HG03159 (cell line): Measurements from ENCODE around the gene PRR3.

Experiments
- ATAC-seq: cut with Tn5 transposase; IDR thresholded peaks from one replicate; pipeline ENCODE4 v1.9.1; 2021; ENCODE audit warnings: mild to moderate bottlenecking, moderate library complexity; ENCODE audit not compliant: unreplicated experiment

Gene PRR3

GRCh38 chr6:30533460-30534294 is 23.4 kb upstream of the PRR3 start:
- no peak for ATAC-seq

GRCh38 chr6:30537931-30538330 is 19.2 kb upstream of the PRR3 start:
- no peak for ATAC-seq

- ATAC-seq: peak; percentile 53
Observed at GRCh38 chr6:30541515-30542403, 15.3 kb upstream of the PRR3 start.

- ATAC-seq: no peak
Observed at GRCh38 chr6:30542404-30542725, 14.7 kb upstream of the PRR3 start.

GRCh38 chr6:30542915-30543314 is 14.2 kb upstream of the PRR3 start:
- no peak for ATAC-seq

GRCh38 chr6:30543821-30544220 is 13.3 kb upstream of the PRR3 start:
- no peak for ATAC-seq

GRCh38 chr6:30544666-30545272 is 12.3 kb upstream of the PRR3 start:
- ATAC-seq: no peak

GRCh38 chr6:30547454-30547853 is 9.6 kb upstream of the PRR3 start:
- no peak for ATAC-seq

- no peak for ATAC-seq
Observed at GRCh38 chr6:30548375-30548774, 8.7 kb upstream of the PRR3 start.

GRCh38 chr6:30554404-30554803 is 2.7 kb upstream of the PRR3 start:
- no peak for ATAC-seq

- ATAC-seq: no peak
Observed at GRCh38 chr6:30554962-30555815, 1.9 kb upstream of the PRR3 start.

- ATAC-seq: no peak
Observed at GRCh38 chr6:30555816-30556065, 1.4 kb upstream of the PRR3 start.

GRCh38 chr6:30556066-30556905 is 809 bp upstream of the PRR3 start, which contains the start of gene GNL1:
TSS of gene GNL1 (minus strand) at chr6:30556489. CDS start at chr6:30556203, 286 bp downstream.
- peak; percentile 77 for ATAC-seq

- ATAC-seq: no peak
Observed at GRCh38 chr6:30557683-30557981, 537 bp downstream of the PRR3 start.

- no peak for ATAC-seq
Observed at GRCh38 chr6:30560930-30561329, 3.8 kb downstream of the PRR3 start.

GRCh38 chr6:30562470-30563425 is 5.7 kb downstream of the PRR3 start:
- ATAC-seq: no peak

- no peak for ATAC-seq
Observed at GRCh38 chr6:30564114-30564513, 7.0 kb downstream of the PRR3 start.

GRCh38 chr6:30565772-30566171 is 8.7 kb downstream of the PRR3 start:
- ATAC-seq: no peak

GRCh38 chr6:30568245-30568644 is 11.2 kb downstream of the PRR3 start:
- ATAC-seq: no peak
